CD14-positive monocyte (primary cell): Measurements from ENCODE around the gene GOLT1B. TPM values are rescaled to one million over a fixed set of nuclear protein-coding genes. Genes with fewer than 3 reads are reported as not detected.

ENCODE experiments used
- DNase-seq, 3 donors: peaks; one replicate each; pipeline ENCODE4 v3.0.0-alpha.2; 2011 to 2022
- H2AFZ ChIP-seq: 2 replicates; pipeline ENCODE4 v1.6.0; 2012; ENCODE audit warnings: mild to moderate bottlenecking, low read depth, low read length, inconsistent platforms; ENCODE audit not compliant: insufficient read depth, poor library complexity, severe bottlenecking
- H3K27ac ChIP-seq, 2 donors: 1 replicate in 1 of 2; 2 replicates in 1 of 2; pipeline ENCODE4 v1.5.1; 2012 to 2013; ENCODE audit warnings: low read length in 2 of 2, control low read depth in 1 of 2, inconsistent platforms in 1 of 2, low read depth in 1 of 2, mild to moderate bottlenecking in 1 of 2
- H3K27me3 ChIP-seq, 2 donors: one replicate each; pipeline versions ENCODE4 v1.6.0 to v1.6.1; 2011 to 2013; ENCODE audit warnings: low read length in 2 of 2; ENCODE audit not compliant: control insufficient read depth in 2 of 2, insufficient read depth in 2 of 2
- H3K36me3 ChIP-seq, 2 donors: replicated peaks in 1 of 2; 1 replicate in 1 of 2; 2 replicates in 1 of 2; pipeline versions ENCODE4 v1.5.1 to v1.6.1; 2012 to 2013; ENCODE audit warnings: low read length in 2 of 2, control low read depth in 1 of 2, inconsistent platforms in 1 of 2, mild to moderate bottlenecking in 1 of 2; ENCODE audit not compliant: insufficient read depth in 2 of 2, control insufficient read depth in 1 of 2
- H3K4me1 ChIP-seq, 2 donors: 1 replicate in 1 of 2; 2 replicates in 1 of 2; pipeline versions ENCODE4 v1.5.1 to v1.6.1; 2012 to 2013; ENCODE audit warnings: low read length in 2 of 2, control low read depth in 1 of 2, inconsistent platforms in 1 of 2, mild to moderate bottlenecking in 1 of 2, moderate library complexity in 1 of 2; ENCODE audit not compliant: insufficient read depth in 2 of 2, control insufficient read depth in 1 of 2
- H3K4me2 ChIP-seq: replicated peaks from 2 replicates; pipeline ENCODE3; 2012; ENCODE audit warnings: low read length, moderate library complexity, mild to moderate bottlenecking; ENCODE audit not compliant: poor library complexity, severe bottlenecking; ENCODE audit errors: extremely low read depth
- H3K4me3 ChIP-seq, 3 experiments: fragments of 200-600 bp in 1 of 3; sonication (generic) in 1 of 3; replicated peaks in 1 of 3; 1 replicate in 2 of 3; 2 replicates in 1 of 3; pipeline ENCODE4 v1.5.1; 2011 to 2013; ENCODE audit warnings: low read length in 3 of 3, mild to moderate bottlenecking in 3 of 3, control low read depth in 2 of 3, low read depth in 2 of 3, inconsistent platforms in 1 of 3, moderate library complexity in 1 of 3
- H3K79me2 ChIP-seq: 2 replicates; pipeline ENCODE4 v1.6.0; 2012; ENCODE audit warnings: mild to moderate bottlenecking, control low read depth, inconsistent platforms, low read length, moderate library complexity; ENCODE audit not compliant: insufficient read depth
- H3K9ac ChIP-seq: 2 replicates; pipeline ENCODE4 v1.6.0; 2017; ENCODE audit warnings: low read length, mild to moderate bottlenecking; ENCODE audit not compliant: insufficient read depth, poor library complexity, severe bottlenecking
- H3K9me3 ChIP-seq, 2 donors: replicated peaks in 1 of 2; 1 replicate in 1 of 2; 2 replicates in 1 of 2; pipeline versions ENCODE4 v1.5.1 to v1.6.1; 2012 to 2013; ENCODE audit warnings: low read length in 2 of 2, control low read depth in 1 of 2; ENCODE audit not compliant: control insufficient read depth in 1 of 2, insufficient read depth in 1 of 2
- H4K20me1 ChIP-seq: 2 replicates; pipeline ENCODE4 v1.6.0; 2012; ENCODE audit warnings: mild to moderate bottlenecking, low read length, control low read depth, moderate library complexity; ENCODE audit not compliant: insufficient read depth
- H3K27ac Mint-ChIP-seq, 7 donors: one replicate each; pipeline ENCODE4 v1.8.0; 2020; ENCODE audit warnings: mild to moderate bottlenecking in 7 of 7, mixed read lengths in 7 of 7, moderate library complexity in 6 of 7, inconsistent platforms in 2 of 7
- H3K27me3 Mint-ChIP-seq, 3 donors: one replicate each; pipeline ENCODE4 v1.8.0; 2021 to 2022; ENCODE audit warnings: low read depth in 3 of 3, mild to moderate bottlenecking in 3 of 3, mixed read lengths in 3 of 3, moderate library complexity in 3 of 3, inconsistent platforms in 1 of 3
- H3K36me3 Mint-ChIP-seq, 2 donors: one replicate each; pipeline ENCODE4 v1.8.0; 2020; ENCODE audit warnings: mixed read lengths in 2 of 2, inconsistent platforms in 1 of 2, mild to moderate bottlenecking in 1 of 2
- H3K4me1 Mint-ChIP-seq: one replicate; pipeline ENCODE4 v1.8.0; 2020; ENCODE audit warnings: mild to moderate bottlenecking, mixed read lengths
- H3K4me3 Mint-ChIP-seq, 2 donors: one replicate each; pipeline ENCODE4 v1.8.0; 2020; ENCODE audit warnings: mild to moderate bottlenecking in 2 of 2, mixed read lengths in 2 of 2, moderate library complexity in 1 of 2
- H3K9me3 Mint-ChIP-seq, 7 donors: one replicate each; pipeline ENCODE4 v1.8.0; 2020 to 2022; ENCODE audit warnings: mixed read lengths in 7 of 7, mild to moderate bottlenecking in 6 of 7, moderate library complexity in 6 of 7, inconsistent platforms in 2 of 7
- CTCF ChIP-seq: fragments of 200-600 bp; IDR thresholded peaks from one replicate; pipeline ENCODE4 v1.8.0; 2022; ENCODE audit warnings: antibody characterized with exemption, mild to moderate bottlenecking
- WGBS: methylation state at CpG from one replicate; pipeline ENCODE4 v1.1.5; 2013; ENCODE audit warnings: missing lambda C conversion rate; ENCODE audit not compliant: insufficient coverage; 5-methylcytosine and 5-hydroxymethylcytosine counted together
- intact Hi-C, 2 donors: fragments of 100-400 bp; cut with micrococcal nuclease; formaldehyde crosslinking; loops; one replicate each; pipeline versions ENCODE4 v1.15.0 to v1.15.1; 2023
- polyA plus RNA-seq, 3 donors: library from polyadenylated mRNA; depleted of rRNA in 1 of 3; unstranded in 2 of 3; stranded (reverse) in 1 of 3; fragments of 300-500 nt in 2 of 3; fragments of >200 nt in 1 of 3; fragmentation: Illumina TruSeq in 2 of 3; gene quantifications; 1 replicate in 2 of 3; 2 replicates in 1 of 3; pipeline ENCODE4 v1.2.3, GENCODE V29; 2012 to 2021

GOLT1B gene
- polyA plus RNA-seq, 3 donors, result 14.0 to 24.5 (median 21.4) TPM

GRCh38 chr12:21507849-21508248 lies 6.3 kb downstream of the GOLT1B start:
- Histone ChIP-seq H4K20me1 (peaks cover 16% of the 10 kb centered on the region), H3K9me3 (no peaks in the 10 kb centered on the region), H3K36me3 (peaks cover 33 to 59% of the 10 kb centered on the region in 2 donors), H2AFZ (no peak overlapping the region), H3K9ac (no peak overlapping the region), H3K27ac (no peak overlapping the region), H3K4me3 (no peak overlapping the region), H3K79me2 (peaks cover 56% of the 10 kb centered on the region), H3K27me3 (no peaks in the 10 kb centered on the region), H3K4me2 (no peak overlapping the region), H3K4me1 (peaks cover 7 to 9% of the 10 kb centered on the region in 2 donors)
- DNase-seq, result no peak
- Mint-ChIP-seq H3K27me3 (no peaks in the 10 kb centered on the region), H3K27ac (no peak overlapping the region), H3K9me3 (no peaks in the 10 kb centered on the region), H3K4me1 (peaks cover 17% of the 10 kb centered on the region), H3K4me3 (no peak overlapping the region), H3K36me3 (peaks cover 39 to 48% of the 10 kb centered on the region in 2 donors)
- WGBS, result no CpG with 5 or more reads among the region's 2 CpGs
- intact Hi-C loops, result loop anchor here in 1 of 2 donors (10.0 kb wide), 1 partner anchor 73 kb away; the partner anchor contains the start of gene PYROXD1
- TF ChIP-seq CTCF, result no peak

GRCh38 chr12:21509768-21510167 lies 8.2 kb downstream of the GOLT1B start:
- DNase-seq, result no peak
- Mint-ChIP-seq H3K4me3 (no peak overlapping the region), H3K36me3 (peaks cover 49 to 67% of the 10 kb centered on the region in 2 donors), H3K4me1 (peaks cover 2% of the 10 kb centered on the region), H3K27ac (peak overlapping the region in 2 of 7 donors; percentile 59 to 74), H3K9me3 (no peaks in the 10 kb centered on the region), H3K27me3 (no peaks in the 10 kb centered on the region)
- Histone ChIP-seq H3K36me3 (peaks cover 52 to 78% of the 10 kb centered on the region in 2 donors), H2AFZ (no peak overlapping the region), H3K9ac (no peak overlapping the region), H3K9me3 (no peaks in the 10 kb centered on the region), H3K27ac (no peak overlapping the region), H3K4me2 (no peak overlapping the region), H3K27me3 (no peaks in the 10 kb centered on the region), H3K4me1 (no peaks in the 10 kb centered on the region), H3K79me2 (peaks cover 37% of the 10 kb centered on the region), H4K20me1 (peaks cover 12% of the 10 kb centered on the region), H3K4me3 (no peak overlapping the region)
- intact Hi-C loops, result loop anchor here in 1 of 2 donors (10.0 kb wide), 1 partner anchor 75 kb away; the partner anchor contains the start of gene PYROXD1
- TF ChIP-seq CTCF, result no peak
- 50% methylated on average over 2 of the region's 2 CpGs for WGBS
